Measurements from ENCODE around the gene SREK1IP1.

The SREK1IP1 gene

GRCh38 chr5:64680289-64680688, 88.2 kb downstream of the SREK1IP1 start:
- no peak for DNase-seq

- DNase-seq: no peak
Observed at GRCh38 chr5:64678374-64678773, 90.1 kb downstream of the SREK1IP1 start.

GRCh38 chr5:64671678-64672077, 96.8 kb downstream of the SREK1IP1 start:
- DNase-seq: no peak

- DNase-seq: no peak
Observed at GRCh38 chr5:64670277-64670676, 98.2 kb downstream of the SREK1IP1 start.

All from bone marrow (tissue), 2 donors.